KMS-11 (cell line): Measurements from ENCODE around the gene PLCH1.

ENCODE experiments used
- H2AFZ ChIP-seq: fragments of 200-600 bp; sonication (generic); 2 replicates; pipeline ENCODE4 v1.6.1; 2016; ENCODE audit warnings: antibody characterized with exemption, mixed run types, low read depth
- H3K27ac ChIP-seq: fragments of 200-600 bp; sonication (generic); 2 replicates; pipeline ENCODE4 v1.6.1; 2016; ENCODE audit warnings: mild to moderate bottlenecking, mixed run types
- H3K27me3 ChIP-seq: fragments of 200-600 bp; sonication (generic); 2 replicates; pipeline ENCODE4 v1.6.1; 2017; ENCODE audit warnings: mild to moderate bottlenecking, low read depth, mixed run types, moderate library complexity; ENCODE audit not compliant: insufficient read depth
- H3K36me3 ChIP-seq: fragments of 200-600 bp; sonication (generic); 2 replicates; pipeline ENCODE4 v1.6.1; 2017; ENCODE audit warnings: mild to moderate bottlenecking, mixed run types; ENCODE audit not compliant: insufficient read depth
- H3K4me1 ChIP-seq: fragments of 200-600 bp; sonication (generic); 2 replicates; pipeline ENCODE4 v1.6.1; 2016; ENCODE audit warnings: mild to moderate bottlenecking, low read depth, mixed run types; ENCODE audit not compliant: poor library complexity, severe bottlenecking
- H3K4me2 ChIP-seq: fragments of 200-600 bp; sonication (generic); 2 replicates; pipeline ENCODE4 v1.7.0; 2016; ENCODE audit warnings: mild to moderate bottlenecking, mixed run types
- H3K4me3 ChIP-seq: fragments of 200-600 bp; sonication (generic); IDR thresholded peaks from 2 replicates; pipeline ENCODE4 v1.6.1; 2017; ENCODE audit warnings: low read depth, low read length, mixed read lengths; ENCODE audit not compliant: insufficient read depth
- H3K79me2 ChIP-seq: fragments of 200-600 bp; sonication (generic); 2 replicates; pipeline ENCODE4 v1.6.1; 2016; ENCODE audit warnings: low read depth, mixed run types; ENCODE audit not compliant: insufficient read depth
- H3K9ac ChIP-seq: fragments of 200-600 bp; sonication (generic); 2 replicates; pipeline ENCODE4 v1.6.1; 2016; ENCODE audit warnings: mild to moderate bottlenecking, mixed run types
- H4K20me1 ChIP-seq: fragments of 200-600 bp; sonication (generic); 2 replicates; pipeline ENCODE4 v1.6.1; 2016; ENCODE audit warnings: mild to moderate bottlenecking, mixed run types; ENCODE audit not compliant: insufficient read depth
- TF ChIP-seq, protein P1 (sequence below): fragments of 200-600 bp; sonication (generic); conservative IDR thresholded peaks from 2 replicates; pipeline ENCODE4 v1.6.1; 2017; ENCODE audit warnings: low read depth, mild to moderate bottlenecking, antibody characterized with exemption, low read length, moderate library complexity, mixed read lengths

The PLCH1 gene

DNA sequence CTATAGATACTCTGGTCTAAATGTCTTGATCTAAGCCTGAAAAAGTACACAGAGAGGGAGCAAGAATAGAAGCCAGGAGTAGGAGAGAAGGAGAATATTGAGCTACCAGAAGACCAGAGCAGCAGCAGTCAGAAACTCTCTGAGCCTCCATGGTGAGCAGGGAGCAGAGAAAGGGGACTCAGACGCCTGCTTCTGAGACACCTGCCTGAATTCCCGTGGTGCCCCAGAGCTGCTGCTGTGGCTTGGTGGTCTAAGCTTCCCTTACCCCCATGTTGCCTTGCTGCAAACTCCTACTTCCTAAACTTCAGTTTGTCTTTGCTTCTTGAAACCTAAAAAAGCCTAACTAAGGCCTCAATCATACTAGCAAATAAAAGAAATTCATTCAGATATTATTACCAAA is 356.5 kb downstream of the PLCH1 start:
- H3K4me2 ChIP-seq: no peak overlapping the region
- H3K4me3 ChIP-seq: no peak overlapping the region
- no peaks in the 10 kb centered on the region for H4K20me1 ChIP-seq
- TF ChIP-seq, protein P1, sequence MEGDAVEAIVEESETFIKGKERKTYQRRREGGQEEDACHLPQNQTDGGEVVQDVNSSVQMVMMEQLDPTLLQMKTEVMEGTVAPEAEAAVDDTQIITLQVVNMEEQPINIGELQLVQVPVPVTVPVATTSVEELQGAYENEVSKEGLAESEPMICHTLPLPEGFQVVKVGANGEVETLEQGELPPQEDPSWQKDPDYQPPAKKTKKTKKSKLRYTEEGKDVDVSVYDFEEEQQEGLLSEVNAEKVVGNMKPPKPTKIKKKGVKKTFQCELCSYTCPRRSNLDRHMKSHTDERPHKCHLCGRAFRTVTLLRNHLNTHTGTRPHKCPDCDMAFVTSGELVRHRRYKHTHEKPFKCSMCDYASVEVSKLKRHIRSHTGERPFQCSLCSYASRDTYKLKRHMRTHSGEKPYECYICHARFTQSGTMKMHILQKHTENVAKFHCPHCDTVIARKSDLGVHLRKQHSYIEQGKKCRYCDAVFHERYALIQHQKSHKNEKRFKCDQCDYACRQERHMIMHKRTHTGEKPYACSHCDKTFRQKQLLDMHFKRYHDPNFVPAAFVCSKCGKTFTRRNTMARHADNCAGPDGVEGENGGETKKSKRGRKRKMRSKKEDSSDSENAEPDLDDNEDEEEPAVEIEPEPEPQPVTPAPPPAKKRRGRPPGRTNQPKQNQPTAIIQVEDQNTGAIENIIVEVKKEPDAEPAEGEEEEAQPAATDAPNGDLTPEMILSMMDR: no peak
- no peaks in the 10 kb centered on the region for H3K4me1 ChIP-seq
- H2AFZ ChIP-seq: no peak overlapping the region
- no peaks in the 10 kb centered on the region for H3K79me2 ChIP-seq
- H3K27ac ChIP-seq: no peak overlapping the region
- H3K9ac ChIP-seq: no peak overlapping the region
- no peaks in the 10 kb centered on the region for H3K36me3 ChIP-seq
- no peaks in the 10 kb centered on the region for H3K27me3 ChIP-seq

DNA sequence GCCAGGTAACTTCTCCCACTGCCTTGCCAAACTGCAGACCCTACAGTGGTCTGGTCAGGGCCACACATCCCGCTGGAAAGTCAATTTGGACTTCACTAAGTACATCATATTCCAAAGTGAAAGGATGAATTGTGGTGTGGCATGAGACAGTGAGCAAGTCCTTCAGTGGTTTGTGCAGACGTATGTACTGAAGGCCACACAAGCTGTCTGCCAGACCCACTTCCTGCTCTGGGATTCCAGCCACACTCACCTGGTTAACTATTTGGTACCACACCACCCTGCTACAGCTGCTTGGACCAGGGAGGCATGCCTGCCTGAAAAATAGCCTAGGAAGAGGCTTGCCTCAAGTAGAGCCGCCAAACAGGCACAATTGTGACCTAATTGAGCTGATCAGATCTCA is 357.3 kb downstream of the PLCH1 start:
- Histone ChIP-seq H2AFZ (no peak overlapping the region), H3K27ac (no peak overlapping the region), H3K36me3 (no peaks in the 10 kb centered on the region), H3K27me3 (no peaks in the 10 kb centered on the region), H3K4me2 (no peak overlapping the region), H3K4me1 (no peaks in the 10 kb centered on the region), H3K79me2 (no peaks in the 10 kb centered on the region), H3K4me3 (no peak overlapping the region), H3K9ac (no peak overlapping the region), H4K20me1 (no peaks in the 10 kb centered on the region)
- TF ChIP-seq, protein P1: no peak

DNA sequence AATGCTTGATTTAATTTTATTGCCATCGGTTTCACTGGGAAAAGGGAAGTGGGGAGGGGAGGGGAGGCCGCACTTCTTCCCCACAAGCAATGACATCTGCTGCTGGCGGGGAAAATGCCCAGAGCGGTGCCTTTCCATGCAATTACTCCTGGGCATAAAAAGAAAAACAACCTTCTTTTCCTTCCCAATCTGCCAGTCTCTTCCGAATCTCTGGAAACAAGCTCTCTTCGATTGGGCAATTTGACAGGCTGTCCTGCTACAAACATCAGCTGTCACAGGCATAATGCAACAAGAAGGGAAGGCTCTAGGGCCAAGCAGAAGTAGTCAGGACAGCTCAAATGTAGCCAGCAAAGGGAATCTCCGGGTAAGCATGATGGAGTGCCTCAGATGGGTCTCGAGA is 358.0 kb downstream of the PLCH1 start:
- no peak overlapping the region for H3K27ac ChIP-seq
- H2AFZ ChIP-seq: no peak overlapping the region
- no peaks in the 10 kb centered on the region for H3K27me3 ChIP-seq
- no peak overlapping the region for H3K9ac ChIP-seq
- H4K20me1 ChIP-seq: no peaks in the 10 kb centered on the region
- H3K79me2 ChIP-seq: no peaks in the 10 kb centered on the region
- H3K36me3 ChIP-seq: no peaks in the 10 kb centered on the region
- TF ChIP-seq, protein P1: no peak
- no peak overlapping the region for H3K4me2 ChIP-seq
- no peaks in the 10 kb centered on the region for H3K4me1 ChIP-seq
- no peak overlapping the region for H3K4me3 ChIP-seq

DNA sequence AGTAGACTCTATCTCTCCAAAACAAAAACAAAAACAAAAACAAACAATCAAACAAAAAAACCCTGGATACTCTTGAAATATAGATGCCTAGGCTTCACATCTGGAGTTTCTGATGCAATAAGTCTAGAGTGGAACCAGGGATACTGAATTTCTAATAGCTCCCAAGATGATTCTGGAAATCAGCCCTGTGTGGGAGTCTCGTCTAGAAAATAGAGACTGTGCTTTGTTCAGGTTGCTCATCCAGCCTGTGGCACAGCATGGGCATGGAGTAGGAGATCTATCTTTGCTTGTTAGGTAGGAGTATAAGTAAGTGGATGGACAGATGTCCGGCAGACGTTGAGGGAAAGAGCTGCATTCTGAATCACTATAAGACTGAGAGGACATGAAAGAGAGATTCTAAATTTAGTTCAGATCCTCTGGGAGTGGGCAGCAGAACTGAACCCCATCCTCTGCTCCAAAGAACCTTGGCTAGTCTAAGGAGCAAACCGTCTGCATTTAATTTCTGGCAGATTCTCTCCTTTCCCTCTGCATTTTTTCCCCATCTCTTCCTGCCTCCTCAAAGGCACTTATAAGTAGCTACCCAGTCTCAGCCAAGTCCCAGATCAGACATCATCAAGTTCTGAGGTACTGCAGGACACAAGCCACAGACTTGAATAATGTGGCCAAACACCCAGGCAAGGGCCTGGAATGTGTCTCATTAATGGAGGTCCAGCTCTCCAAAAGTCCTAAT is 358.8 kb downstream of the PLCH1 start:
- H3K79me2 ChIP-seq: no peaks in the 10 kb centered on the region
- TF ChIP-seq, protein P1: no peak
- H3K9ac ChIP-seq: no peak overlapping the region
- no peaks in the 10 kb centered on the region for H3K27me3 ChIP-seq
- no peaks in the 10 kb centered on the region for H3K36me3 ChIP-seq
- H3K4me3 ChIP-seq: no peak overlapping the region
- H3K4me1 ChIP-seq: no peaks in the 10 kb centered on the region
- no peak overlapping the region for H3K4me2 ChIP-seq
- H4K20me1 ChIP-seq: no peaks in the 10 kb centered on the region
- no peak overlapping the region for H3K27ac ChIP-seq
- H2AFZ ChIP-seq: no peak overlapping the region
